ENCODE data around the gene S100A7.
"Not testable (repeated sequence)": the region's sequence is repeated elsewhere in the genome, so short reads cannot be mapped to it uniquely, and the experiment has no call there.

The S100A7 gene

DNA sequence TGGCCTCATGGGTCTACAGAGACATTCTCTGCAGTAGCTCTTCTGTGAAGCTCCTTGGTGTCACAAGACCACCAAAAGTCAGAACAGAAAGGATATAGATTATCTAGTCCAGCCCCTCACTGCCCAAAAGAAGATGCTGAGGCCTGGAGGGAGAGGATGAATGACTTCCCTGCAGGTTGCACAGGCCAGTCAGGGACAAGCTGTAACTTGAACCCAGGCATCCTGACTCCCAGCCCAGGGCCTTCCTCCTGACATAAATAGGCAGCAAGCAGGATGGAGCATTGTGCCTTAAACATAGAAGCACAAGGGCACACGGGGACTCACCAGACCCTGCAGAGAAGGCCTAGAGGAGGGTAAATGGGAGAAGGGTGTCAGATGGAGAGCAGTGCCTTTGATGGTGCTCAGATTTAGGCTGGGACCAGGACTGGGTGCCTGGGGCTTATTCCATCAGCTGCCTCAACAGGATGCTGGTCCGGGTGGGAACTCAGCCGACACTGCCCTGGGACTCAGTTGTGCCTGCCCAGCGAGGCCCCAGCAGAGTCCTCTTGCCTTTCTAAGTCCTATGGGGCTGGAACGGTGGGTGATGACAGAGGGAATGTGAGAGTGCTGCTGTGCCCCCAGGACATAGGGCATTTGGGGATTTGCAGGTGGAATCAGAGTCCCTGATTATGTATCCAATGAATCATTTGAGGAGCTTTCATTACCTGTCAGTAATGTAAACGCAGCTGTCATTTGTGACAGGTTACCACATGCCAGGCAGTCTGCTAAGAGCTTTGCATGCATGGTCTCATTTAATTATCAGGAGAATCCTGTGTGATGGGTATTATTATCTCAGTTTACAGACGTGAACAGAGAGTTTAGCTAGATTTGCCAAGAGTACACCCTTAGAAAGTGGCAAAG lies 30.9 kb downstream of the S100A7 start:
- DNase-seq = no peak

GRCh38 chr1:153428791-153429190 lies 31.7 kb downstream of the S100A7 start:
- DNase-seq = no peak

DNA sequence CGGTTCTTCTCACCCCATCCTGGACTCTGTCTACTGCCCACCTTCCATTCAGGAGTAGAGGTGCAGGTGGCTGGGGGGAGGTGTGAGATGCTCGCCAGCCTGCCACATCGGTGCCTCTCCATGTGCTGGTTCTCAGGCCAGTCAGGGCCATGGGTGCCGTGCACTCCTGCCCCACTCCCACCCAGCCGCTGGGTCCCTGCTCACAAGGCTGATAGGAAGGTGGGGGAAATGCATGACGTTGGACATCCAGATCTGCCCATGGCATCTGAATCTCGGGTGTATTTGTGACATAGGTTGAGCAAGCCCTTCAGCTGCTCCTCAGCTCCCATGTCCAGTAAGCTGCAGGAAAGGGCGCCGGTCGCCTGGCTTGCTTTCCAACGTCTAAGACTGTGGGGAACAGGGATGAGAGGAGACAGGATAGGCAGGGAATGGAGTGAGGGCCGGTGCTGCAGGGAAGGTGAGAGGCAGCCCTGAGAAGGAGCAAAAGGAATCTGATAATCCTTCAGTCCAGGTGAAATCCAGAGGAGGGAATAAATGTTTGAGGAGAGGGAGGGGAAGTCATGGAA lies 32.3 kb downstream of the S100A7 start:
- DNase-seq = no peak

DNA sequence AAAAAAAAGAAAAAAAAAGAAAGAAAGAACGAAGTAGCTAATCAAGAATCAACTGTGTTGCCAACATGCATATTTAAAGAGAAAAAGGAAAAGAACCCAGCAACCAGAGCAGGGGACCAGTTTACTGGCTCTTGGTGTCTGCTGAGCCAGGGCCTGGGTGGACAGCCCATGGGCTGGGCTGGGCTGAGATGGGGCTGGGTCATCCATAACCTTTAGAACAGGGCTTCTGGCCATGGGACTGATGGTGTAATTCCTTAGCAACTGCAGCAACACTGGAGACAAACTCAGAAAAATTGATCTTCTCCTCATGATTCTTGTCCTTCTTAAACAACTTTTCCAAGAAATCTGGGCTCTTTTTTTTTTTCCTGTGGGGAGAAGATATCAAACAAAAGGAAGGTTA lies 33.6 kb downstream of the S100A7 start:
- DNase-seq = no peak

- DNase-seq = no peak
These were observed 37.9 kb downstream of the S100A7 start for GRCh38 chr1:153422450-153423068.

DNA sequence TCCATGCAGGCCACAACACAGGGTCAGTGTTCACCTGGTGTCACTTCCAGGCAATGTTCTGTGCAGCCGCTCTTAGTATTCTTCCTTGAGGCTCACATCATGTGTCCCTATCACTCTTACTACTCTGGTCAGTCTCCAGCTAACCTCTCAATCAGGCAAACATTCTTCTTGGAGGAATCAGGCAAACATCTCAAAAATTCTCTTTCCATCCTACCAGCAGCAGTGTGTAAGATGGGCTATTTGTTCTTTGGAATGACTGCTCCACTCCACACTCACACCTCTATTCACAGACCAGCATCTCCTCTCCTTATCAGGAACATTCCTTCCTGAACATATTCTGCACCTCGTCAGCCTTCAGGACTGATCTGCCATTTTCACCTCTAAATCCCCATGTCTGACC lies 40.1 kb downstream of the S100A7 start:
- DNase-seq = no peak

- DNase-seq = not testable (repeated sequence)
These were observed 41.0 kb downstream of the S100A7 start for GRCh38 chr1:153419436-153419793.

GRCh38 chr1:153418758-153419435 lies 41.6 kb downstream of the S100A7 start:
- not testable (repeated sequence) for DNase-seq

DNA sequence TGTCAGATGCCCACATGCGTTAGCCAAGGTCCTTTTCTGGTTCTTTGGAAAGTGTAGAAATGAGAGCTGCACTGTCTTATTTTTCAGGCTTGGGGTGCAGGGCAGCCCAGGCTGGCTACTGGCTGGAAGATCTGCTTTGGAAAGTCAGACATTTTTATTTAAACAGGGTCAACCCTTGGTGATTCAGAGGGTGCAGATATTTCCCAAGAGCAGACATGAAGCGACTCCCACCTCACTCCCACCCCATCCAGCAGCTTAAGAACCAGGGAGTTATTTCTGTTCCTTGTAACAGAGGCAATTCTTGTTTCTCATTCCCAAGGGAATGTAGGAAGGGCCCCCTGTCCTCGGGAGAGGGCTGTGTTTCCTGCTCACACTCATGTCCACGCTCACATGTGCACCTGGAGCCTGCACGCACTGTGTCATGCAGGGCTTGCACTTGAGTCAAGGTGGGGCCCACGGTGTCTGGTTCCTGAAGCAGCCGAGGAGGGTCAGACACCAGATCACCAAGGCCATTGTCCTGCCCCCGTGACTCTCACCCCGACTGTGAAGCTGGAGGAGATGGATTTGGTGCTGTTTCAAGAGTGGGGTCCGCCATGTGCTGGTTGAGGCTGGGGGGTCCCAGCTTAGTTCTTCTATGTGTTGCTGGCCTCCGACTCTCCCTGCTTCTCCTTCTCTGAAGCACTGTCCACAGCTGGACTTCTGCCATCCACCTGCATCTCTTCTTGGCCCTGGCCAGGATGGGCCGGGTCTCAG lies 43.1 kb downstream of the S100A7 start:
- DNase-seq = no peak

GRCh38 chr1:153415850-153416570 lies 44.4 kb downstream of the S100A7 start, which contains the start of gene S100A7A:
Gene S100A7A, plus strand, starts transcription at chr1:153416520. Its CDS starts 1,563 bp downstream, at chr1:153418083.
- DNase-seq = no peak

DNA sequence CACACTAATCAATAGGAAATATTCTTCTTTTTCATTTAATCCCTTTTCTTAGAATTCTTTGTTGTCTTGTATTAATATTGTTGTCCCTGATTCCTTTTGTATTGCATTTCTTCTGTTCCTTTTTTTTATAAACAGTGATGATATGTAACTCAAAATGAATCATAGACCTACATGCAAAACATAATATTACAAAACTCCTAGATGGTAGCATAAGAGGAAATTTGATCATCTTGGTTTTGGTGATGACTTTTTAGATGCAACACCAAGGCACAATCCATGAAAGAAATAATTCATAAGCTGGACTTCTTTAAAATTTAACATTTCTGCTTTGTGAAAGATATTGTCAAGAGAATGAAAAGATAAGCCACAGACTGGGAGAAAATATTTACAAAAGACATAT lies 46.5 kb downstream of the S100A7 start:
- not testable (repeated sequence) for DNase-seq

All from NCI-H510A (cell line).